Subcutaneous adipose tissue (tissue), 4 donors: ENCODE results near the gene UCN2. TPM values are rescaled to one million over a fixed set of nuclear protein-coding genes. Genes with fewer than 3 reads are reported as not detected.

Source experiments
- CTCF ChIP-seq: fragments of 450-650 bp; IDR thresholded peaks from one replicate; pipeline ENCODE4 v1.5.1; 2016; ENCODE audit warnings: low read depth, mild to moderate bottlenecking, control low read depth, antibody characterized with exemption, moderate library complexity
- total RNA-seq, 4 donors: library from RNA; depleted of rRNA; stranded (reverse); fragments of >200 nt; gene quantifications; one replicate each; pipeline ENCODE4 v1.1.0, GENCODE V29; 2016

Gene UCN2
- total RNA-seq, 4 donors from 2014 or later: not detected

DNA sequence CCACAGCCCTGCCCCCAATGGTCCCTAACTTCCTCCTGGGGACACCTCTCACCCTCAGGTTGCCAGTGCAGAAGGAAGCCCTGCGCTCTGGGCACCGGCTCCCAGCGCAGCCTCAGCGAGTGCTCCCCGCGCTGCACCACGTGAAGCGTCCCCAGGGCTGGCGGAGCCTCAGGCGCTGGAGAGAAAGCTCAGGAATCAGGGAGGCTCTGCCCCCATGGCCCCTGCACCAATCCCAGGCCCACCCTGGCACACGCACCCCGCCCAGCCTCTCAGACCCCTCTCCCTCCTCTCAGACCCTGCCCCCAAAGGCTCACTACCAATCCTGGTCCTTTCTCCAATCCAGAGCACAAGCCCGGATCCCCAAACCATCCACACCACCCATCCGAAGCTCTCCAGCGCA lies 24.6 kb upstream of the UCN2 start:
- no peak for TF ChIP-seq CTCF

- TF ChIP-seq CTCF: no peak
Observed at GRCh38 chr3:48587686-48588085, 24.1 kb upstream of the UCN2 start.

GRCh38 chr3:48585411-48585810 lies 21.8 kb upstream of the UCN2 start:
- TF ChIP-seq CTCF: no peak

DNA sequence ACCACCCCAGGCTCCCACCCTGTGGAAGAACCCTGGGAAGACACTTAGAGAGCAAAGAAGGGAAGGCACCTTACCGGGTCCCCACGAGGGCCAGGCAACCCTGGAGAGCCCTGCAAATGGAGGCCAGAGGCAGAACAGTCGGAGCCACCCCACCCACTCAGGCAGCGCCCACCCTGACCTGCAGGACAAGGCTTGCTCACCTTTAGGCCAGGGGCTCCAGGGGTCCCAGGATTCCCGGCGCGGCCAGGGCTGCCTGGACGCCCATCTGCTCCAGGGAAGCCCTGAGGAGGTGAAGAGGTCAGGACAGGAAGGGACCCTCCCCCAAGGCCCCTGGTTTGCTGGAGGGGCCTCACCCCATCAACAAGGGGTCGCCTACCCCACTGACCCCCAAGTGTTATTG lies 21.3 kb upstream of the UCN2 start:
- no peak for TF ChIP-seq CTCF

DNA sequence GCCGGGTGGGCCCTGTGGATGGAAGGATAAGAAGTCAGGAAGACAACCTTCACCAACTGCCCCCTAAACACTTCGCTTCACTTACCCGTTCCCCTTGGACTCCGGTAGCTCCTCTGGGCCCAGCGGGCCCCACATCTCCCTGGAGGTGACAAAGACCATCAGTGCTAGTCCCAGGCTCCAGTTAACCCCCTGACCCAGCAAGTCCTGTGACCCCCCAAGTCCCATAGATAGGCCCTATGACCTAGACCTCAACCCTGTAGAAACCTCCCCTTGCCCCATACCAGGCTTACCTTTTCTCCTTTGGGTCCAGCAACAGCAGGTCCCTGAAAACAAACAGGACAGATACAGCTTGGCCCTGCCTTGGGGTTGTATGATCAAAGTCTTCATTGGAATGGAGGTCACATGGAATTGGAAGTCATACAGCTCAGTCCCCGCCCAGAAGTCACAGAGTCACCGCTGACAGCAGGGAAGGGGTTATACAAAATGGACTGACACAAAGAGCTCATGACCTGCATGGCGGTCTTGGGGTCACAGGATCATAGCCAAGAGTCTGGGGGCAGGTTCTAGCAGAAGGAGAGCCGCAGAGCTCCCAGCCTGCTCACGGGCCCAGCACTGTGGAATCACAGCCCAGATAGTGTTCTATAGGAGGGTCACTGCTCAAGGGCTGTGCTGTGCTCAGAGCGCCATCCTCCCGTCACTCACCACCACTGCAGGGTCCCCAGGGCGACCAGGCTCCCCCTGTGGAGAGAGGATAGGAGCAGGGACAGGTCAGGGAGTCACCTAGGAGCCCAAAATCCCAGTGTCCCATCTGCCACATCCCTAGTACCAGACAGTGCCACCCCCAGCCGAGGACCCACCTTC lies 18.3 kb upstream of the UCN2 start:
- no peak for TF ChIP-seq CTCF

- no peak for TF ChIP-seq CTCF
Observed at GRCh38 chr3:48576647-48577046, 13.1 kb upstream of the UCN2 start.

- TF ChIP-seq CTCF: no peak
Observed at GRCh38 chr3:48575366-48575765, 11.8 kb upstream of the UCN2 start.
